Lower lobe of right lung (tissue), 2 donors: ENCODE results near the gene APCDD1. TPM values are rescaled to one million over a fixed set of nuclear protein-coding genes. Genes with fewer than 3 reads are reported as not detected.
"Not testable (repeated sequence)": the region's sequence is repeated elsewhere in the genome, so short reads cannot be mapped to it uniquely, and the experiment has no call there.

ENCODE experiments used
- ATAC-seq, 2 donors: fragments of 200-7000 bp; cut with Tn5 transposase; one replicate each; pipeline ENCODE4 v1.9.1; 2020 to 2022; ENCODE audit warnings: mild to moderate bottlenecking in 2 of 2, moderate library complexity in 2 of 2
- DNase-seq: peaks from one replicate; pipeline ENCODE4 v3.0.0-alpha.2; 2020
- H3K27ac ChIP-seq: fragments of 200-600 bp; one replicate; pipeline ENCODE4 v1.8.0; 2022
- H3K27me3 ChIP-seq: fragments of 200-600 bp; one replicate; pipeline ENCODE4 v1.8.0; 2022; ENCODE audit warnings: low read depth
- H3K36me3 ChIP-seq: fragments of 200-600 bp; one replicate; pipeline ENCODE4 v1.8.0; 2022; ENCODE audit warnings: mild to moderate bottlenecking
- H3K4me1 ChIP-seq: fragments of 200-600 bp; one replicate; pipeline ENCODE4 v1.8.0; 2022
- H3K4me3 ChIP-seq: fragments of 200-600 bp; one replicate; pipeline ENCODE4 v1.8.0; 2022; ENCODE audit warnings: mild to moderate bottlenecking
- H3K9me3 ChIP-seq: fragments of 200-600 bp; one replicate; pipeline ENCODE4 v1.8.0; 2022
- intact Hi-C: fragments of 100-400 bp; cut with DNase I; formaldehyde crosslinking; loops from one replicate; pipeline ENCODE4 v1.11.0; 2022
- total RNA-seq: library from RNA; stranded (reverse); fragmentation: NEBNext Ultra II Directional; extraction: Animal tissue kit (Norgen Biotek cat#: 25700); gene quantifications from one replicate; pipeline ENCODE4 v1.2.1, GENCODE V29; 2021
- TF ChIP-seq, protein P1 (sequence below): fragments of 200-600 bp; IDR thresholded peaks from one replicate; pipeline ENCODE4 v1.8.0; 2022; ENCODE audit warnings: antibody characterized with exemption, mild to moderate bottlenecking
- donor health status: DM: no; HTN: yes; CAD: no; lungs with severe emphysema.

Gene APCDD1
- total RNA-seq, 1 donor from 2014 or later: 33.4 TPM

DNA sequence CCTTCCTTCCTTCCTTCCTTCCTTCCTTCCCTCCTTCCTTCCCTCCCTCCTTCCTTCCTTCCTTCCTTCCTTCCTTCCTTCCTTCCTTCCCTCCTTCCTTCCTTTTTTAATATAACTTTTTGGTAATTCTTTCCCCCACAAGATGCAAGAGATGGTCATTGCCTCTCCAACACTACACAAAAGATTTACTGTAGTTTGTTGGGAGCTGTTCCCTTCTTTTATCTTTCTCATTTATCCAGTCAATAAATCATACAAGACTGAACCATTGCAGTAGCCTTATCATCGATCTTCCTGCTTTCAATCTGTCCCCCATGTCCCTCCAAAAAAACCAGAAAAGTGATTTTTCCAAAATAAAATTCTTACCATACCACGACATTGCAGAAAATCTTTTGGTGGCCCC is 8.2 kb downstream of the APCDD1 start:
- H3K36me3 ChIP-seq: no peaks in the 10 kb centered on the region
- no peaks in the 10 kb centered on the region for H3K4me1 ChIP-seq
- H3K27ac ChIP-seq: no peak overlapping the region
- no peaks in the 10 kb centered on the region for H3K27me3 ChIP-seq
- no peaks in the 10 kb centered on the region for H3K9me3 ChIP-seq
- DNase-seq: no peak
- TF ChIP-seq, protein P1, sequence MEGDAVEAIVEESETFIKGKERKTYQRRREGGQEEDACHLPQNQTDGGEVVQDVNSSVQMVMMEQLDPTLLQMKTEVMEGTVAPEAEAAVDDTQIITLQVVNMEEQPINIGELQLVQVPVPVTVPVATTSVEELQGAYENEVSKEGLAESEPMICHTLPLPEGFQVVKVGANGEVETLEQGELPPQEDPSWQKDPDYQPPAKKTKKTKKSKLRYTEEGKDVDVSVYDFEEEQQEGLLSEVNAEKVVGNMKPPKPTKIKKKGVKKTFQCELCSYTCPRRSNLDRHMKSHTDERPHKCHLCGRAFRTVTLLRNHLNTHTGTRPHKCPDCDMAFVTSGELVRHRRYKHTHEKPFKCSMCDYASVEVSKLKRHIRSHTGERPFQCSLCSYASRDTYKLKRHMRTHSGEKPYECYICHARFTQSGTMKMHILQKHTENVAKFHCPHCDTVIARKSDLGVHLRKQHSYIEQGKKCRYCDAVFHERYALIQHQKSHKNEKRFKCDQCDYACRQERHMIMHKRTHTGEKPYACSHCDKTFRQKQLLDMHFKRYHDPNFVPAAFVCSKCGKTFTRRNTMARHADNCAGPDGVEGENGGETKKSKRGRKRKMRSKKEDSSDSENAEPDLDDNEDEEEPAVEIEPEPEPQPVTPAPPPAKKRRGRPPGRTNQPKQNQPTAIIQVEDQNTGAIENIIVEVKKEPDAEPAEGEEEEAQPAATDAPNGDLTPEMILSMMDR: no peak
- no peak for ATAC-seq
- no peak overlapping the region for H3K4me3 ChIP-seq
- intact Hi-C loops: no loop called here

DNA sequence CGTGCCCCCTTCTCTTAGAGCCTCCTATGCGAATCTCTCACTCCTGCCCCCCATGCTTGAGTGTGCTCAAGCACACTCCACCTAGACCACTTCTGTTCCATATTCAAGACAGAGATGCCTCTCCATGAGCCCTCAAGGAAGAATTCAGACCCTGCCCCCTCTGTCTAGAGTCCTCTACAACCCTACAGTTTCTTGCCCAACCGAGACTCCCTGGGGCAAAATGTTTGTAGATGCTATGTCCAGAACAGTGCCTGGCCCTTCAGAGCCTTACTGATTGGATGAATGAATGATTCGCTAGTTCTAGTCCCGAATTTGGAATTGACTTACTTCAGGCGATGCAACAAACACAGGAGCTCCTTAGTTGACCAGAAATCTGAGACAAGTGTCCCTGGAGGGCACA is 8.7 kb downstream of the APCDD1 start:
- no peaks in the 10 kb centered on the region for H3K9me3 ChIP-seq
- ATAC-seq (no peak), DNase-seq (no peak)
- H3K36me3 ChIP-seq: no peaks in the 10 kb centered on the region
- TF ChIP-seq, protein P1: no peak
- no peak overlapping the region for H3K4me3 ChIP-seq
- H3K27me3 ChIP-seq: no peaks in the 10 kb centered on the region
- H3K4me1 ChIP-seq: no peaks in the 10 kb centered on the region
- H3K27ac ChIP-seq: no peak overlapping the region
- intact Hi-C loops: no loop called here

DNA sequence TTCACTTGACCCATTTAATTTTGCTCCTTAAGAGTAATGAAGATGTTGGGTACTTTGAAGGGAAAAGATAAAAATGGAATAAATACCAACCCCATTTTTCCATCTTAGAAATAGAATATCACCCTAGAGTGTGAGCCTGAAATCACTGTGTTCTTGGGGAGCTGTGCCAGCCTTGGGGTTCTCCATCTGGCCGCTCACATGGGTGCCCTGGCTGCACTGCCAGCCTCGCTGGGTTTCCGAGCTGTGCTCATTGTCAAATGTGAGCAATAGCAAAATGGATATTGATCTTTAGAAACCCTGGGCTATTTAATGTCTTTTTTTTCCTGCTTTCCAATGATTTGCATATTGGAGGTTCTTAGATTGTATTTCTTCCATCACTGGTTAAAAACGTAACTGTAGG is 9.3 kb downstream of the APCDD1 start:
- Histone ChIP-seq H3K36me3 (no peaks in the 10 kb centered on the region), H3K4me1 (no peaks in the 10 kb centered on the region), H3K9me3 (no peaks in the 10 kb centered on the region), H3K27me3 (no peaks in the 10 kb centered on the region), H3K27ac (no peak overlapping the region), H3K4me3 (no peak overlapping the region)
- intact Hi-C loops: no loop called here
- ATAC-seq (no peak), DNase-seq (no peak)
- TF ChIP-seq, protein P1: no peak

DNA sequence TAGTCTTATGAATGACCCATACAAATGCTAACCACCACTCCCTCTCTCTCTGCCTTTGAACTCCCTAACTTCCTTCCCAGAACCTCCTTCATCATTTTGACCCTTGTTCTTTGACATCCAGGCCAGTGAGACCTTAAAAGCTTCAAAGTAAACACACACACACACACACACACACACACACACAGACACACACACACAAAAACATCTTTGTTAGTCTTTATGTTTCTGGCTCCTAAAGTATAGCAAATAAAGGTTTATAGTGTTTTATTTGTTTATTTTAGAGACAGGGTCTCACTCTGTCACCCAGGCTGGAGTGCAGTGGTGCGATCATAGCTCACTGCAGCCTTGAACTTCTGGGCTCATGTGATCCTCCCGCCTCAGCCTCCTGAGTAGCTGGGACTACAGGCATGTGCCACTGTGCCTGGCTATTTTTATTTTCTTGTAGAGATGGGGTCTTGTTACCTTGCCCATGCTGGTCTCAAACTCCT is 9.8 kb downstream of the APCDD1 start:
- H3K9me3 ChIP-seq, intact Hi-C loops, ATAC-seq: not testable (repeated sequence)

DNA sequence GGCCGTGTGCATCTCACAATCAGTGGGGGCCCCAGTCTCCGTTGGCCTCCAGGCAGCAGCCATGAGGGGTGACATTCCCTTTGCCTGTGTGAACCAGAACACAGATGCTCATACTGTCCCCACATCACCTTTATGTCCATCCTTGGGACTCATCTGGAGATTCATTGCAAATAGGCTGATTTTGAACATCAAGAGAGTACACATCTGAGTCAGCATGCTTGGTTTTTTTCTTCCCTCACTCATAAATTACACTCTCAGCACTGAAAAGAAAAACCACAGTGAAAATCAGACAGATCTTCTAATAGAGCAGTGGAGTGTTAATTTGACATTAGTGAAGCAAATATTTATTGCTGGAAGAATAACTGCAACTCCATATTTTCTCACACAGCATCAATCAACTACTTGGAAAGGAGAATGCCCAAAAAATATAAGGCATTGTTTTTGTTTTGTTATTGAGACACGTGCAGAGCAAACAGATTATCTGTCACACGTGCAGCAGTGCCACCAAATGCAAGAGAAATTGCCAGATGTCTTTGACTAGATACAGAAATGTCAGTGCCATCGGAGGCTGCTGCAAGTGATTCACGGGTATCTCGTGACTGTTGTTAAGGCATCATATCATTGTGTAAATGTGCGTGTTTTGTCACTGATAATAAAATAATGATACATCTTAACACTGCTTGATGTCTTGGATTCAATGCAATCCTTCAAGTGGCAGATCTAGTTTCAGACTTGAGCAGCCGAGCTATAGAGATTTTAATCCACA is 10.9 kb downstream of the APCDD1 start:
- no peak overlapping the region for H3K4me3 ChIP-seq
- no peak overlapping the region for H3K27ac ChIP-seq
- intact Hi-C loops: no loop called here
- H3K4me1 ChIP-seq: no peaks in the 10 kb centered on the region
- H3K36me3 ChIP-seq: no peaks in the 10 kb centered on the region
- no peak for ATAC-seq
- no peaks in the 10 kb centered on the region for H3K27me3 ChIP-seq
- no peaks in the 10 kb centered on the region for H3K9me3 ChIP-seq
- no peak for DNase-seq
- TF ChIP-seq, protein P1: no peak

More for the DNA sequence above, 9.8 kb downstream of the APCDD1 start:
- H3K27ac ChIP-seq, H3K4me3 ChIP-seq, H3K36me3 ChIP-seq, H3K4me1 ChIP-seq, DNase-seq, H3K27me3 ChIP-seq: not testable (repeated sequence)

DNA sequence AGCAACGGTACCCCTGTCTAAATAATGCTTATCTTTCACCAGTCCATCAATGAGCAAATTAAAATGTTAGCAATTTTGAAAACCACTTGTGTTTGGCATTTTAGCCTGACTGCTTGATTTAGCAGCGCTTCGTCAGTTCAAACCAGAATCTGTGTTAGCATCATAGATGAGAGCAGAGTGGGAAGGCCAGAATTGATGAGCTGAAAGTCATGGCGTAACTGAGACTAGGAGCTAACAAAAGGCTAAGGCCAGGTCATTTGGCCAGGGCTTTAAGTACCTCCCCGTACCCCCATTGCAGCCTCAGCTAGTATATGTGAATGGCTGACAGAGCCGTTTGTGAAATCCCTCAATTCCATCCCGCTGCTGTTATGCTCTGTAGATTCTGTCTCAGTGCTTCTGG is 16.0 kb downstream of the APCDD1 start:
- no peak for DNase-seq
- H3K9me3 ChIP-seq: no peaks in the 10 kb centered on the region
- TF ChIP-seq, protein P1: no peak
- intact Hi-C loops: no loop called here
- ATAC-seq: no peak
- H3K36me3 ChIP-seq: peaks cover 21% of the 10 kb centered on the region
- H3K27ac ChIP-seq: no peak overlapping the region
- no peaks in the 10 kb centered on the region for H3K27me3 ChIP-seq
- H3K4me1 ChIP-seq: peaks cover 4% of the 10 kb centered on the region
- H3K4me3 ChIP-seq: no peak overlapping the region
